Aorta (tissue), 5 donors: ENCODE data around the gene TMEM191B. TPM values are rescaled to one million over a fixed set of nuclear protein-coding genes. Genes with fewer than 3 reads are reported as not detected.
A peak's percentile ranks its signal among the peaks of the same experiment; 100 is the strongest.
"Not testable (repeated sequence)": the region's sequence is repeated elsewhere in the genome, so short reads cannot be mapped to it uniquely, and the experiment has no call there.

ENCODE experiments used
- ATAC-seq: fragments of 200-7000 bp; cut with Tn5 transposase; one replicate; pipeline ENCODE4 v1.9.1; 2022; ENCODE audit warnings: moderate library complexity; ENCODE audit not compliant: low FRiP score
- DNase-seq, 2 donors: peaks; one replicate each; pipeline ENCODE4 v3.0.0-alpha.2; 2020
- H3K27ac ChIP-seq, 2 donors: one replicate each; pipeline ENCODE4 v1.5.1; 2013; ENCODE audit warnings: low read length in 2 of 2, mild to moderate bottlenecking in 2 of 2, moderate library complexity in 2 of 2, control low read depth in 1 of 2, inconsistent platforms in 1 of 2, low read depth in 1 of 2
- H3K27me3 ChIP-seq, 2 donors: one replicate each; pipeline ENCODE4 v1.6.1; 2013; ENCODE audit warnings: control low read depth in 1 of 2, low read length in 1 of 2, mild to moderate bottlenecking in 1 of 2, moderate library complexity in 1 of 2; ENCODE audit not compliant: insufficient read depth in 2 of 2, control insufficient read depth in 1 of 2
- H3K36me3 ChIP-seq, 2 donors: one replicate each; pipeline ENCODE4 v1.6.1; 2013; ENCODE audit warnings: control low read depth in 1 of 2, low read length in 1 of 2, mild to moderate bottlenecking in 1 of 2; ENCODE audit not compliant: insufficient read depth in 2 of 2, control insufficient read depth in 1 of 2
- H3K4me1 ChIP-seq, 2 donors: one replicate each; pipeline ENCODE4 v1.6.1; 2013; ENCODE audit warnings: low read length in 2 of 2, control low read depth in 1 of 2, mild to moderate bottlenecking in 1 of 2, moderate library complexity in 1 of 2; ENCODE audit not compliant: insufficient read depth in 2 of 2, control insufficient read depth in 1 of 2
- H3K4me3 ChIP-seq, 2 donors: one replicate each; pipeline ENCODE4 v1.5.1; 2013; ENCODE audit warnings: low read length in 2 of 2, control low read depth in 1 of 2, mild to moderate bottlenecking in 1 of 2
- H3K9me3 ChIP-seq: one replicate; pipeline ENCODE4 v1.6.1; 2013; ENCODE audit warnings: mild to moderate bottlenecking, low read length; ENCODE audit not compliant: control insufficient read depth
- WGBS, 2 donors: extraction: QIAGEN DNeasy Blood & Tissue Kit; methylation state at CpG; one replicate each; pipeline ENCODE4 v1.1.7; 2013; 5-methylcytosine and 5-hydroxymethylcytosine counted together
- intact Hi-C, 2 donors: fragments of 100-400 bp; cut with DNase I; formaldehyde crosslinking; loops; one replicate each; pipeline versions ENCODE4 v1.14.2 to v1.15.0; 2022
- polyA plus RNA-seq, 2 donors: library from polyadenylated mRNA; stranded (reverse); fragments of 200-250 nt; gene quantifications; one replicate each; pipeline ENCODE4 v1.2.3, GENCODE V29; 2013
- total RNA-seq, 2 donors: library from RNA; stranded (reverse); fragmentation: NEBNext Ultra II Directional; extraction: Animal tissue kit (Norgen Biotek cat#: 25700); gene quantifications; one replicate each; pipeline ENCODE4 v1.2.1, GENCODE V29; 2021
- donor health status: healthy with polysubstance abuse.
- donor health status: Bipolar disorder and iron deficiency.
- donor health status: DM: no; HTN: no; CAD: no.
- donor health status: DM: no; HTN: no; CAD: no.
- donor health status: DM: yes; HTN: yes; CAD: no.

Gene TMEM191B
- total and polyA plus RNA-seq, 4 donors: 3.8 TPM; not detected in 3

- H3K27me3 ChIP-seq, H3K27ac ChIP-seq, H3K36me3 ChIP-seq, H3K9me3 ChIP-seq, H3K4me3 ChIP-seq, intact Hi-C loops, ATAC-seq, DNase-seq, H3K4me1 ChIP-seq: not testable (repeated sequence)
- 82 to 85% methylated on average over 2 of the region's 7 CpGs for WGBS, 2 donors
Observed at GRCh38 chr22:18551046-18551445, 23.4 kb downstream of the TMEM191B start.

GRCh38 chr22:18552839-18553597 is 25.4 kb downstream of the TMEM191B start:
- H3K4me3 ChIP-seq, H3K27ac ChIP-seq, H3K36me3 ChIP-seq, H3K4me1 ChIP-seq, DNase-seq, H3K27me3 ChIP-seq, H3K9me3 ChIP-seq, intact Hi-C loops: not testable (repeated sequence)
- no CpG with 5 or more reads among the region's 19 CpGs for WGBS, 2 donors
- ATAC-seq: peak; percentile 46

- no CpG with 5 or more reads among the region's 22 CpGs for WGBS, 2 donors
- H3K9me3 ChIP-seq, H3K4me3 ChIP-seq, H3K27ac ChIP-seq, H3K27me3 ChIP-seq, intact Hi-C loops, H3K36me3 ChIP-seq, DNase-seq, H3K4me1 ChIP-seq, ATAC-seq: not testable (repeated sequence)
Observed at GRCh38 chr22:18554280-18555256, 27.0 kb downstream of the TMEM191B start.

- DNase-seq, H3K27me3 ChIP-seq, H3K27ac ChIP-seq, H3K36me3 ChIP-seq, H3K4me3 ChIP-seq, H3K9me3 ChIP-seq, intact Hi-C loops, H3K4me1 ChIP-seq: not testable (repeated sequence)
- peak; percentile 94 for ATAC-seq
- no CpG with 5 or more reads among the region's 4 CpGs for WGBS, 2 donors
Observed at GRCh38 chr22:18558516-18558915, 30.9 kb downstream of the TMEM191B start.

- H3K36me3 ChIP-seq, DNase-seq, H3K4me1 ChIP-seq, intact Hi-C loops, H3K4me3 ChIP-seq, H3K27ac ChIP-seq, H3K27me3 ChIP-seq, H3K9me3 ChIP-seq: not testable (repeated sequence)
- no CpG with 5 or more reads among the region's 6 CpGs for WGBS, 2 donors
- ATAC-seq: peak; percentile 66
Observed at GRCh38 chr22:18558939-18559338, 31.3 kb downstream of the TMEM191B start.

- intact Hi-C loops, H3K9me3 ChIP-seq, H3K27me3 ChIP-seq, H3K36me3 ChIP-seq, DNase-seq, ATAC-seq, H3K4me1 ChIP-seq, H3K4me3 ChIP-seq, H3K27ac ChIP-seq: not testable (repeated sequence)
- WGBS, 2 donors: no CpG with 5 or more reads among the region's 16 CpGs
Observed at GRCh38 chr22:18560099-18560974, 32.7 kb downstream of the TMEM191B start.

GRCh38 chr22:18570509-18571246 is 43.1 kb downstream of the TMEM191B start:
- H3K4me1 ChIP-seq, intact Hi-C loops, DNase-seq, H3K27me3 ChIP-seq, ATAC-seq, H3K9me3 ChIP-seq, H3K36me3 ChIP-seq, H3K4me3 ChIP-seq, H3K27ac ChIP-seq: not testable (repeated sequence)
- WGBS, 2 donors: 50 to 60% methylated on average over 2 of the region's 16 CpGs
